NCI-H82 (cell line): ENCODE data around the gene CACNA1C.

Source experiments
- DNase-seq: peaks from one replicate; lab custom pipeline; 2025; lab: John Stamatoyannopoulos, UW

Gene CACNA1C

GRCh38 chr12:2323532-2324255 is 270.9 kb downstream of the CACNA1C start:
- no peak for DNase-seq

GRCh38 chr12:2324387-2324786 is 271.6 kb downstream of the CACNA1C start:
- DNase-seq = no peak

DNA sequence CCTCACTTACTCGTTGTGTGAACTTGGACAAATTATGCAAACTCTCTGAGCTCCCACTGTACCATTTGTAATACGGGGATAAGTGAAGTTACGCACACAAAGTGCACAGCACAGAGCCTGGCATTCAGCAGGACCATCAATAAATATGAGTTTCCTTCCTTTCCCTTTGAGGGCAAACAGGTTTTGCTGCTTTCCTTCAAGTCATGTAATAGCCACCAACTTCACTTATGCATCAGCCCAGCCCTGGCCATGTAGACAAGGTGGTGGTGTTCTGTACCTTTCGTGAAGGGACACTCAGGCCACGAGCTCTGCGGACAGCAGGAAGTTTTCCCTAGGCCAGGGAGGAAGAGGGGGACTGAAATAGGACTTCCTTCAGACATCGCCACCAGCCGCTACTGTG is 272.7 kb downstream of the CACNA1C start:
- no peak for DNase-seq

DNA sequence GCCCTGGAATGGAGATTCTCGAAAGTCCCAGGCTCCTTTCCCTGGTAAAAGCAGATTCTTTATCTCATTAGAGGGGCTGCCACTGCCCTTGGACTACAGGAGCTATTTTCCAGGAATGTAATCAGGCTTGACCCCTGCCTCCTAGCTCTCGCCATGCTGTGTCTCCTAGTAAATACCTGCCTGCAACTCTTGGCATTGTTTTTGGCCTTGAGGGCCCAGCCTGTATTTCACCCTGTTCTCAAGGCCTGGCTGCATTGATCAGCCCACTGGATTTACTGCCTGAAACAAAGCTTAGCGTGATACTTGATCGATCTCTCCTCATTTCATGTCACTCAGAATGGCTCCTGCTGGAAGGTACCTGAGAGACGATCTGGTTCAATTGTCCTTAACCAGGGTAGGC is 273.7 kb downstream of the CACNA1C start:
- no peak for DNase-seq

- no peak for DNase-seq
Measured at GRCh38 chr12:2328661-2329060, 275.9 kb downstream of the CACNA1C start.

- peak; percentile 63 for DNase-seq
Measured at GRCh38 chr12:2329661-2330210, 276.9 kb downstream of the CACNA1C start.

GRCh38 chr12:2332236-2332635 is 279.4 kb downstream of the CACNA1C start:
- DNase-seq = no peak

DNA sequence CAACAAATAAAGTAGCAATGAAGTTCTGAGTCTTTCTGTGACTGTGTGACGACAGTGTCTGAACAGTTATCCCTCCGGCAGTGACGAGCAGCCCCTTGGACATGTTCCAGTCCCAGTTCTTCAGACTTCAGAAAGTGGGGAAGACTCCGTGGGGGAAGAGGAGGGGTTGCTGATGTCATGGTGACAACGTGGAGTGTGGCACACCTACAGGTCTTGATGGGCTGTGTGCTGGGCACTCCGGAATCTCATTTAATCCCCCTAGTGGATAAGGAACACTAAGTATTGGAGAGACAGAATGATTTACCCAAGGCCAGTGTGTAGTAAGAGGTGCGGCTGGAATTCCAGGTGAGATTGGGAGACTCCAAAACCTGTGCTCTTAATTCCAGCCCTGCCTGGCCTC is 280.2 kb downstream of the CACNA1C start:
- peak; percentile 33 for DNase-seq

DNA sequence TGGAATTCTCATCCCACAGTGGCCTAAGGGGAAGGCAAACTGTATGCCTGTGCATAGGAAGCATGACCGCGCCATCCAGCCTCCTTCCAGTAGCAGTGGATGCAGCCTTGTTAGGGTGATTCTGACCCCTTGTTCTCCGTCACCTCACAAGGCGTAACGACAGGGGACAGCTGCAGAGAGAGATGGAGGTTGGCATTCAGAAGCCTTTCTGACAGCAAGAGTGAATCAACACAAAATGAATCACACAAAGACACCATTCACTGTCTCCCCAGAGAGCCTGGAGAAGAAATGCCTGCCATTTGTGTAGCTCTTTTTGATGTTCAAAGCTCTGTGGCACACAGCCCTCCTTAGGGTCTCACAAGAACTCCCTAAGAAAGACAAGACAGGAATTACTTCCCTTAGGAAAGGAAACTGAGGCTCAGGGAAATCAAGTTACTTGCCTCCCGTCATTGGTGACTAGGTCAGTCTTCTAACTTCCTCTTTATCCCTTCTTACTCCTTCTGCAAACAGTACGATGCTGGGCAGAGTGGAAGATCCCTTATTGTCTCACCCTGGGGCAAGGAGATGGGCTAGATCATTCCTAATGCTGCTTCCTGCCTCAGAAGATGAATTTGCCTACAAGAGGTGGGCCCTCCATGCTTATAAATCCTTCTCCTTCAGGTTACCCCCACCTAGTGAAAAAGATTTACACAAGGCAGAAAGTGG is 280.9 kb downstream of the CACNA1C start:
- no peak for DNase-seq

- DNase-seq = no peak
Measured at GRCh38 chr12:2334271-2334670, 281.5 kb downstream of the CACNA1C start.

- no peak for DNase-seq
Measured at GRCh38 chr12:2334689-2335088, 281.9 kb downstream of the CACNA1C start.

- no peak for DNase-seq
Measured at GRCh38 chr12:2335109-2335508, 282.3 kb downstream of the CACNA1C start.

GRCh38 chr12:2335513-2335912 is 282.7 kb downstream of the CACNA1C start:
- DNase-seq = no peak

GRCh38 chr12:2335916-2336315 is 283.1 kb downstream of the CACNA1C start:
- no peak for DNase-seq

DNA sequence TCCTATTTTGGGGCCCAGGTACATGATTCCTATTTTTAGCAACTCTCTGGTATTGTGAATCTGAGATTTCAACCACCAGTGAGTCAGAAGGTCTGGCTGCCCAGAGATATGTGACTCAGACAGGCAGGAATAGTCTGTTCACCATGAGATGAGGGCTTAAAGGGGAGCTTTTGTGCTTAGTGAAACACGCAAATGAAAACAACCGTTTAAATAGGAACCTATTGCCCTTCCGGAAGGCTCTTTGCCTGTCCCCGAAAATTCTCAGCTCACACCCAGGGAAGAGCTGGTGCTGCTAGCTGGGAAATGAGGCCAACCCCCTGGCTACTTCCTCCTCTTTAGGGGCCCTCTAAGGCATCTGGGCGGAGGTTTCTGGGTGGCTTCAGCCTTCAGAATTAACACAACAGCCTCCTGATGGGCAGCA is 283.6 kb downstream of the CACNA1C start:
- no peak for DNase-seq

DNA sequence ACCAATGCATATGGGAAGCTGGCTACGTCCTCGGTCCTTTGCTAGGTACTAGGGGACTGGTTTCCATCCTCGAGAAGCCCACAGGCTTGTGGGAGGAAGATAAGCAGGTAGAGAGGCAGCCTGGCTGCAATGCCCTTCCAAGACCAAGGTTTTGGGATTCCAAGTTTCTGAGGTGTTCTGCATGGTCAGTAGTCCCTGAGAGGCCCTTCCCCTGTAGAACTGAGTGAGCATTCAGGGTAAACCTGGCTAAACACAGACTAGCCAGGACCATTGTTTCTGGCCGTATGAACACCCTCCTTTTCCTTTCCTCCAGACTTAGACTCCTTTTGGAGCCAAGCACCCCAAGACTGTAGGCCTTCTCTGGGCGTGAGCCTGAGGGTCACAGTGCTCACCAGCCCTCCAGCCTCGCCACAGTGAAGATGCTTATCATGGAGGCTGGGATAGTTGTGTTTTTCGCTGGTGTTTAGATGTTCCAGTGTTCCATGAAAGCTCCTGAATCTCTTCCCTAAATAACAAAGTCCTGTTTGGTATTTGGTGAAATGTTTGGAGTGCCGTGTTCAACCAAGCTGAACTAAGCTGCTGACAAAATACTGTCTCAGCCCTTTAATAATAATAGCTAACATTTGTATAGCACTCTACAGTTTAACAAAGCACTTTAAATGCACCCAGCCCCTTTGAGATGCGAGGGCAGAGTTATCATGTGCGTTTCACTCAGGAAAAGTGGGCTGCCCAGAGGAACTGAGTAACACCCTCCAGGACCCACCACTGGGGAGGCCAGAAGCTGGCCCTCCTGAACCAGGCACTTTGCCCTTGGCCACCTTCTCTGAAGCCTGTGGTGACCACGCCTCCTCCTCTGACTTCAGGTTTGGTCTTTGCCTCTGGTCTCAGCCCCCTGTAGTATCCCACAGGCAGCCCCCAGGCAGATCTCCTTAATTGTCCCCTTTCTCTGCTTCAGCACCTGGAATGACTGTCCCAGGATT is 284.5 kb downstream of the CACNA1C start:
- no peak for DNase-seq

DNA sequence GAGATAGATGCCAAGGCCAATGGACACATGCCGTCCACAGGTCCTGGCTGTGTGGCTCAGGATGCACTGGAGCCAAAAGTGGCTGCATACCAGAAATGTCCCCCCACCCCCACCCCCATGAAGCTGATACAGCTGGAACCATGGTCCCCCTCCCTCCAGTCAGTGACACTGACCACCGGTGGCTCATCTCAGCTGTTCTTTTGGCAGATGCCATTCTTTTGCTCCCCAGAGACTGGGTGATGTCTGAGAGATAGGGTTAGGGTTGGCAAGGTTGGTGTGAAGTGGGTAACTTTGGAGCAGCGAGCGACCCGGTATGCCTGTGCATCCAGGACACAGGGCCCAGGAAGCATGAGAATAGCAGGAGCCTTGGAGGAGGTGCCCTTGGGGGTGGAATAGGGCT is 285.6 kb downstream of the CACNA1C start:
- no peak for DNase-seq

- no peak for DNase-seq
Measured at GRCh38 chr12:2338991-2339431, 286.2 kb downstream of the CACNA1C start.

DNA sequence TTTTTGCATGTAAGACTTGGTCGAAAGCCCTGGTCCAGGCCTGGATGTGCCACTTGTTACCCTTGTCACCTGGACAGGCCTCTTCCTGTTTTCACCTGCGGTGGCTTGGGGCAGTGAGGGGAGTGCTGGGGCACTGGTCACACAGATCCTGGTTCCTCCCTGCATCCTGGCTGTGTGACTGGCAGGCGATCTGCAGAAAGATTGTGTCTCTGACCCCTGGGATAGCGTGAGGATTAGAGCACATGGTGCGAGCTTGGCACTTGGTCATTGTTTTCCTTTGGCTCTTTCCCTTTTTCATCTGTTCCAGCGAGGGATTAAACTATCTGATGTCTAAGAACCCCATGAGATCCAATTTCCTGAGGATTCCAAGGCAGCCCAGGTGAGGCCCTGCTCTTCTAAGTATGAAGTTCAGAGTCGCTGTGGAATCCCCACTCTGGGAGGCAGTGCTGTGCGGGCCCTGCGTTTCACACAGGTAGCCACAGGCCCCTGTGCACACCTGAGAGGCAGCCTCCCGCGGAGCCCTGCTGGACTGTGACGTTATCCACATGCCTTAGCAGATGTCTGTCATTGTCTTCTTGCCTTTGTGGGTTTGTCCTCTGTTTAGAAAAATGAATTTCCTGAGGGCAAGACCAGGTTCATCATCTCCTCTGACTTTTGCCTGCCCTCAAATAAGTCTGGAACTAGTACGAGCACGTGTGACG is 288.4 kb downstream of the CACNA1C start:
- peak; percentile 91 for DNase-seq

GRCh38 chr12:2341871-2342270 is 289.1 kb downstream of the CACNA1C start:
- DNase-seq = no peak

- DNase-seq = peak; percentile 27
Measured at GRCh38 chr12:2343681-2344080, 290.9 kb downstream of the CACNA1C start.
